Common myeloid progenitor, CD34-positive (primary cell): ENCODE measurements around the gene KCNJ10.

ENCODE experiments used
- CTCF ChIA-PET: fragments of 350-600 bp; sonication (Branson Sonifier 250); formaldehyde crosslinking; loops from one replicate; lab custom pipeline; 2021; ENCODE audit warnings: antibody characterized with exemption; lab: Charles Lee
- POLR2A ChIA-PET: fragments of 350-600 bp; sonication (Branson Sonifier 250); formaldehyde crosslinking; loops from one replicate; lab custom pipeline; 2021; ENCODE audit warnings: antibody characterized with exemption; lab: Charles Lee
- DNase-seq, 3 donors: peaks; one replicate each; pipeline versions ENCODE4 v3.0.0 to v3.0.0-alpha.2; 2013
- H3K27ac ChIP-seq, 2 experiments: 1 replicate in 1 of 2; 2 replicates in 1 of 2; pipeline ENCODE4 v1.7.0; 2013; ENCODE audit warnings: inconsistent platforms in 2 of 2, low read length in 2 of 2, mild to moderate bottlenecking in 2 of 2, low read depth in 1 of 2, moderate library complexity in 1 of 2; ENCODE audit not compliant: severe bottlenecking in 2 of 2, insufficient read depth in 1 of 2, poor library complexity in 1 of 2
- H3K27me3 ChIP-seq, 5 experiments: replicated peaks in 2 of 5; 1 replicate in 3 of 5; 2 replicates in 2 of 5; pipeline versions ENCODE4 v1.6.1 to v1.7.0; 2013; ENCODE audit warnings: low read length in 4 of 5, mild to moderate bottlenecking in 2 of 5, moderate library complexity in 2 of 5, inconsistent platforms in 1 of 5; ENCODE audit not compliant: insufficient read depth in 5 of 5, control insufficient read depth in 4 of 5
- H3K36me3 ChIP-seq, 4 experiments: 1 replicate in 2 of 4; 2 replicates in 2 of 4; pipeline versions ENCODE4 v1.6.1 to v1.7.0; 2013; ENCODE audit warnings: low read length in 3 of 4, control low read depth in 1 of 4, mild to moderate bottlenecking in 1 of 4; ENCODE audit not compliant: control insufficient read depth in 4 of 4, insufficient read depth in 4 of 4
- H3K4me1 ChIP-seq, 4 experiments: 1 replicate in 3 of 4; 2 replicates in 1 of 4; pipeline versions ENCODE4 v1.6.1 to v1.7.1; 2013; ENCODE audit warnings: low read length in 3 of 4, mild to moderate bottlenecking in 3 of 4, control low read depth in 1 of 4, inconsistent platforms in 1 of 4, moderate library complexity in 1 of 4; ENCODE audit not compliant: control insufficient read depth in 4 of 4, insufficient read depth in 4 of 4; ENCODE audit errors: control extremely low read depth in 1 of 4
- H3K4me3 ChIP-seq, 7 experiments: 1 replicate in 4 of 7; 2 replicates in 3 of 7; pipeline versions ENCODE4 v1.5.1 to v1.7.0; 2013; ENCODE audit warnings: mild to moderate bottlenecking in 7 of 7, low read length in 6 of 7, moderate library complexity in 6 of 7, inconsistent platforms in 2 of 7, low read depth in 2 of 7, control low read depth in 1 of 7; ENCODE audit not compliant: insufficient read depth in 4 of 7, control insufficient read depth in 1 of 7; ENCODE audit errors: extremely low read depth in 1 of 7
- H3K9me3 ChIP-seq, 5 experiments: 1 replicate in 4 of 5; 2 replicates in 1 of 5; pipeline versions ENCODE4 v1.6.1 to v1.7.1; 2013; ENCODE audit warnings: low read length in 4 of 5, mild to moderate bottlenecking in 2 of 5, inconsistent platforms in 1 of 5, low read depth in 1 of 5, moderate library complexity in 1 of 5; ENCODE audit not compliant: control insufficient read depth in 4 of 5, insufficient read depth in 2 of 5; ENCODE audit errors: control extremely low read depth in 1 of 5
- WGBS: methylation state at CpG from one replicate; pipeline ENCODE4 v1.1.5; 2013; ENCODE audit not compliant: insufficient coverage; 5-methylcytosine and 5-hydroxymethylcytosine counted together

KCNJ10 gene

GRCh38 chr1:160105155-160105554, 35.2 kb upstream of the KCNJ10 start:
- Histone ChIP-seq H3K9me3 (no peaks in the 10 kb centered on the region), H3K4me1 (peaks cover 0 to 24% (median 6%) of the 10 kb centered on the region in 4 experiments), H3K4me3 (no peak overlapping the region), H3K36me3 (no peaks in the 10 kb centered on the region), H3K27ac (no peak overlapping the region), H3K27me3 (no peaks in the 10 kb centered on the region)
- 100% methylated on average over 5 of the region's 5 CpGs for WGBS
- ChIA-PET POLR2A (interaction anchor here (0.7 kb wide), 1 partner anchor 13 kb away, joined by 3 read pairs; no protein-coding TSS in a partner anchor), CTCF (interaction anchor here (0.8 to 6.6 kb wide), 13 partner anchors 12 to 274 kb away, joined by 3 to 63 read pairs (median 6); no protein-coding TSS in a partner anchor)
- DNase-seq: no peak

GRCh38 chr1:160104486-160104885, 34.5 kb upstream of the KCNJ10 start:
- 71% methylated on average over 3 of the region's 3 CpGs for WGBS
- H3K36me3 ChIP-seq: no peaks in the 10 kb centered on the region
- H3K27me3 ChIP-seq: no peaks in the 10 kb centered on the region
- no peaks in the 10 kb centered on the region for H3K9me3 ChIP-seq
- no peak overlapping the region for H3K27ac ChIP-seq
- DNase-seq: no peak
- CTCF ChIA-PET: interaction anchor here (0.7 to 6.6 kb wide), 10 partner anchors 10 to 187 kb away, joined by 3 to 63 read pairs (median 6); no protein-coding TSS in a partner anchor
- peaks cover 0 to 27% (median 11%) of the 10 kb centered on the region in 4 experiments for H3K4me1 ChIP-seq
- POLR2A ChIA-PET: interaction anchor here (0.7 kb wide), 1 partner anchor 14 kb away, joined by 3 read pairs; no protein-coding TSS in a partner anchor
- H3K4me3 ChIP-seq: no peak overlapping the region

- ChIA-PET POLR2A (interaction anchor here (0.6 kb wide), 1 partner anchor 181 kb away, joined by 5 read pairs; the partner anchor contains the start of gene PEX19), CTCF (interaction anchor here (0.7 to 6.6 kb wide), 13 partner anchors 10 to 250 kb away, joined by 3 to 63 read pairs (median 3); partner anchors contain the start of gene KCNJ9)
- Histone ChIP-seq H3K27ac (no peak overlapping the region), H3K9me3 (no peaks in the 10 kb centered on the region), H3K4me3 (no peak overlapping the region), H3K4me1 (peaks cover 0 to 33% (median 16%) of the 10 kb centered on the region in 4 experiments), H3K36me3 (no peaks in the 10 kb centered on the region), H3K27me3 (no peaks in the 10 kb centered on the region)
- 100% methylated on average over 4 of the region's 6 CpGs for WGBS
- no peak for DNase-seq
Measured at GRCh38 chr1:160103658-160104408, 33.9 kb upstream of the KCNJ10 start.

- WGBS: 100% methylated on average over 7 of the region's 9 CpGs
- CTCF ChIA-PET: interaction anchor here (0.8 to 6.6 kb wide), 34 partner anchors 9 to 274 kb away, joined by 3 to 63 read pairs (median 5); partner anchors contain the start of genes CASQ1, DCAF8, KCNJ9 and PEX19
- peaks cover 0 to 46% (median 29%) of the 10 kb centered on the region in 4 experiments for H3K4me1 ChIP-seq
- H3K4me3 ChIP-seq: no peak overlapping the region
- no peaks in the 10 kb centered on the region for H3K36me3 ChIP-seq
- H3K27ac ChIP-seq: no peak overlapping the region
- POLR2A ChIA-PET: no interaction called here
- no peaks in the 10 kb centered on the region for H3K27me3 ChIP-seq
- no peaks in the 10 kb centered on the region for H3K9me3 ChIP-seq
- no peak for DNase-seq
Measured at GRCh38 chr1:160101717-160102522, 32.0 kb upstream of the KCNJ10 start.

- Histone ChIP-seq H3K4me1 (peaks cover 0 to 53% (median 35%) of the 10 kb centered on the region in 4 experiments), H3K9me3 (no peaks in the 10 kb centered on the region), H3K27me3 (no peaks in the 10 kb centered on the region), H3K4me3 (peak overlapping the region in 3 of 7 experiments; percentile 20 to 63 (median 50)), H3K36me3 (no peaks in the 10 kb centered on the region), H3K27ac (peak overlapping the region in 1 of 2 experiments; percentile 27)
- peak; percentile 84 to 90 (median 89) for DNase-seq
- CTCF ChIA-PET: interaction anchor here (0.8 to 6.6 kb wide), 31 partner anchors 9 to 251 kb away, joined by 3 to 63 read pairs (median 5); partner anchors contain the start of genes CASQ1, DCAF8, KCNJ9 and PEX19
- WGBS: 0% methylated on average over 5 of the region's 13 CpGs
- POLR2A ChIA-PET: no interaction called here
Measured at GRCh38 chr1:160101037-160101716, 31.2 kb upstream of the KCNJ10 start.

- WGBS: 96% methylated on average over 2 of the region's 2 CpGs
- Histone ChIP-seq H3K4me3 (peak overlapping the region in 3 of 7 experiments; percentile 71 to 89 (median 83)), H3K4me1 (peaks cover 0 to 54% (median 35%) of the 10 kb centered on the region in 4 experiments), H3K27ac (peak overlapping the region in 1 of 2 experiments; percentile 87), H3K27me3 (no peaks in the 10 kb centered on the region), H3K9me3 (no peaks in the 10 kb centered on the region), H3K36me3 (peaks cover 0 to 5% (median 4%) of the 10 kb centered on the region in 4 experiments)
- ChIA-PET CTCF (interaction anchor here (1.0 to 6.6 kb wide), 16 partner anchors 11 to 191 kb away, joined by 3 to 63 read pairs (median 8); partner anchors contain the start of gene CASQ1), POLR2A (no interaction called here)
- no peak for DNase-seq
Measured at GRCh38 chr1:160099716-160100375, 29.9 kb upstream of the KCNJ10 start.
